Smooth muscle cell (in vitro differentiated cells): ENCODE results near the gene APP. TPM values are rescaled to one million over a fixed set of nuclear protein-coding genes. Genes with fewer than 3 reads are reported as not detected.

Source experiments
- DNase-seq: peaks from one replicate; lab custom pipeline; 2025; ENCODE audit not compliant: unreplicated experiment; lab: John Stamatoyannopoulos, UW
- H2AFZ ChIP-seq: fragments of 200-600 bp; sonication (generic); 2 replicates; pipeline ENCODE4 v1.6.0; 2016; ENCODE audit warnings: antibody characterized with exemption, low read depth, mild to moderate bottlenecking
- H3F3A ChIP-seq: fragments of 200-600 bp; sonication (generic); 2 replicates; pipeline ENCODE4 v1.6.0; 2017; ENCODE audit warnings: antibody characterized with exemption, low read depth
- H3K27ac ChIP-seq: fragments of 200-600 bp; sonication (generic); 2 replicates; pipeline ENCODE4 v1.5.1; 2016; ENCODE audit warnings: low read depth, mild to moderate bottlenecking
- H3K27me3 ChIP-seq: fragments of 200-600 bp; sonication (generic); 2 replicates; pipeline ENCODE4 v1.6.1; 2016; ENCODE audit warnings: low read depth, mild to moderate bottlenecking
- H3K36me3 ChIP-seq: fragments of 200-600 bp; sonication (generic); 2 replicates; pipeline ENCODE4 v1.5.1; 2016; ENCODE audit warnings: low read depth
- H3K4me1 ChIP-seq: fragments of 200-600 bp; sonication (generic); 2 replicates; pipeline ENCODE4 v1.5.1; 2016; ENCODE audit warnings: low read depth
- H3K4me2 ChIP-seq: fragments of 200-600 bp; sonication (generic); 2 replicates; pipeline ENCODE4 v1.6.0; 2016; ENCODE audit warnings: mild to moderate bottlenecking
- H3K4me3 ChIP-seq: fragments of 200-600 bp; sonication (generic); 2 replicates; pipeline ENCODE4 v1.5.1; 2016; ENCODE audit warnings: mild to moderate bottlenecking
- H3K79me2 ChIP-seq: fragments of 200-600 bp; sonication (generic); 2 replicates; pipeline ENCODE4 v1.6.0; 2016; ENCODE audit warnings: low read depth, mild to moderate bottlenecking
- H3K9ac ChIP-seq: fragments of 200-600 bp; sonication (generic); 2 replicates; pipeline ENCODE4 v1.6.0; 2016; ENCODE audit warnings: low read depth
- H3K9me3 ChIP-seq: fragments of 200-600 bp; sonication (generic); replicated peaks from 2 replicates; pipeline ENCODE4 v1.5.1; 2016; ENCODE audit warnings: low read depth
- H4K20me1 ChIP-seq: fragments of 200-600 bp; sonication (generic); 2 replicates; pipeline ENCODE4 v1.6.0; 2016; ENCODE audit warnings: low read depth
- WGBS: methylation state at CpG from one replicate; pipeline ENCODE4 v1.1.7; 2016; ENCODE audit warnings: low lambda C conversion rate; 5-methylcytosine and 5-hydroxymethylcytosine counted together
- polyA plus RNA-seq: library from polyadenylated mRNA; unstranded; fragments of >200 nt; fragmentation: Nextera tagmentation; extraction: Ambion mirVana; gene quantifications from 2 replicates; pipeline ENCODE4 v1.2.1, GENCODE V29; 2016
- total RNA-seq: library from RNA; depleted of rRNA; stranded (reverse); fragments of >200 nt; gene quantifications from 2 replicates; pipeline ENCODE4 v1.2.3, GENCODE V29; 2014
- TF ChIP-seq, protein P1 (sequence below): fragments of 200-600 bp; sonication (generic); IDR thresholded peaks from 2 replicates; pipeline ENCODE4 v1.5.1; 2017; ENCODE audit warnings: borderline replicate concordance, mild to moderate bottlenecking, antibody characterized with exemption; ENCODE audit not compliant: insufficient read depth, poor library complexity, severe bottlenecking

Gene APP
- total and polyA plus RNA-seq, 2 experiments from 2014 or later: 65.3 to 459 TPM

DNA sequence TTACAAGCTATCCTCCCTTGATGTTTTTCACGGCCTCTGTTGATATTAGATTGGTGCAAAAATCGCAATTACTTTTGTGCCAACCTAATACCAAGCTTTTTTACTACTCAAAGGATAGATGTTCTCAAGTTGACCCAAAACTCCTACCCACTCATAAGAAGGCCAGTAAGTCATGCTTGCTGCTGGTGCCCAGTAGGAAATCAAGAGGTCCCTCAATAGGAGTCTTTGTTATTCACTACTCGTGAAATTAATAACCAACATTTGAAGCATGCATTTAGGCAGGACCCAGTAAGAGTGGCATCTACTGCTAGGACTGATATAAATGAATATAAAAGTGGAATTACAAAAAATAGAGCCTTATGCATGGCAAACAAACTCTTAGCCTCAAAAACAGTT is 52.6 kb downstream of the APP start:
- no peaks in the 10 kb centered on the region for H3K27me3 ChIP-seq
- no peaks in the 10 kb centered on the region for H3K9me3 ChIP-seq
- H3K79me2 ChIP-seq: peaks cover 88% of the 10 kb centered on the region
- TF ChIP-seq, protein P1, sequence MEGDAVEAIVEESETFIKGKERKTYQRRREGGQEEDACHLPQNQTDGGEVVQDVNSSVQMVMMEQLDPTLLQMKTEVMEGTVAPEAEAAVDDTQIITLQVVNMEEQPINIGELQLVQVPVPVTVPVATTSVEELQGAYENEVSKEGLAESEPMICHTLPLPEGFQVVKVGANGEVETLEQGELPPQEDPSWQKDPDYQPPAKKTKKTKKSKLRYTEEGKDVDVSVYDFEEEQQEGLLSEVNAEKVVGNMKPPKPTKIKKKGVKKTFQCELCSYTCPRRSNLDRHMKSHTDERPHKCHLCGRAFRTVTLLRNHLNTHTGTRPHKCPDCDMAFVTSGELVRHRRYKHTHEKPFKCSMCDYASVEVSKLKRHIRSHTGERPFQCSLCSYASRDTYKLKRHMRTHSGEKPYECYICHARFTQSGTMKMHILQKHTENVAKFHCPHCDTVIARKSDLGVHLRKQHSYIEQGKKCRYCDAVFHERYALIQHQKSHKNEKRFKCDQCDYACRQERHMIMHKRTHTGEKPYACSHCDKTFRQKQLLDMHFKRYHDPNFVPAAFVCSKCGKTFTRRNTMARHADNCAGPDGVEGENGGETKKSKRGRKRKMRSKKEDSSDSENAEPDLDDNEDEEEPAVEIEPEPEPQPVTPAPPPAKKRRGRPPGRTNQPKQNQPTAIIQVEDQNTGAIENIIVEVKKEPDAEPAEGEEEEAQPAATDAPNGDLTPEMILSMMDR: no peak
- H3F3A ChIP-seq: peaks cover 20% of the 10 kb centered on the region
- no peaks in the 10 kb centered on the region for H3K36me3 ChIP-seq
- H3K4me3 ChIP-seq: no peak overlapping the region
- peaks cover 29% of the 10 kb centered on the region for H3K4me1 ChIP-seq
- no peak for DNase-seq
- peak overlapping the region; percentile 55 for H3K4me2 ChIP-seq
- peaks cover 94% of the 10 kb centered on the region for H4K20me1 ChIP-seq
- no peak overlapping the region for H3K9ac ChIP-seq
- H2AFZ ChIP-seq: no peak overlapping the region
- H3K27ac ChIP-seq: peak overlapping the region; percentile 72
- WGBS: 88% methylated on average over 3 of the region's 3 CpGs

DNA sequence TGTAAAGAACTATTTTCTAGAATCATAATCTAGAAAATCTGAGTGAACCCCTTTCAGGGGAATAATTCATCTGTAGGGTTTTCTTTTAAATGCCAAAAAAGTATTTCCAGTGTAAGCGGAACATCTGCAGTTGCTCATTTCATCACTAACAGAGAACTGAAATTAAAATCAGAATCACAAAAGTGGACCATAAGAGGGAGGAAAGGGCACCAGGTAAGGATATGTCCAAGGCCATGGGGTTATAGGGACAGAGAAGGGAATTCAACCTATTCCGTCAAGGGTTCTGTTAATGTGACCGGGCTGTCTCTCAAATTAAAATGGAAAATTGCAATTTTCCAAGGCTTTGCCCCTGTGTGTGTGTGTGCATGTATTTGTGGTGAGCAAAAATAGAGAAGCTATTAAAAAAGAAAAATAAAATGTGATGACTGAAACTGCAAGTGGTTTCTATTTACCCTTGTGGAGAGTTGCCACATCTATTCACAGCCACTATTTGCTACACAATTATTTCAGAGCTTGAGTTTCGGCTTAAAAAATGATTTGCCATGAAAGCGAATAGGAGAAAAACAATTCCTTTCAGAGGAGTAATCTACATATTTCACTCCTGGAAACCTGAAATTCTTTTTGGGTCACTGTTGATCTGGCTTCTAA is 53.1 kb downstream of the APP start:
- H4K20me1 ChIP-seq: peaks cover 95% of the 10 kb centered on the region
- H3K36me3 ChIP-seq: no peaks in the 10 kb centered on the region
- no peak overlapping the region for H3K4me3 ChIP-seq
- H3K9ac ChIP-seq: no peak overlapping the region
- H2AFZ ChIP-seq: no peak overlapping the region
- H3K27ac ChIP-seq: peak overlapping the region; percentile 72
- no peaks in the 10 kb centered on the region for H3K27me3 ChIP-seq
- DNase-seq: no peak
- peaks cover 88% of the 10 kb centered on the region for H3K79me2 ChIP-seq
- H3K4me2 ChIP-seq: no peak overlapping the region
- 98% methylated on average over 5 of the region's 5 CpGs for WGBS
- H3F3A ChIP-seq: peaks cover 22% of the 10 kb centered on the region
- H3K4me1 ChIP-seq: peaks cover 24% of the 10 kb centered on the region
- no peaks in the 10 kb centered on the region for H3K9me3 ChIP-seq
- TF ChIP-seq, protein P1: no peak

DNA sequence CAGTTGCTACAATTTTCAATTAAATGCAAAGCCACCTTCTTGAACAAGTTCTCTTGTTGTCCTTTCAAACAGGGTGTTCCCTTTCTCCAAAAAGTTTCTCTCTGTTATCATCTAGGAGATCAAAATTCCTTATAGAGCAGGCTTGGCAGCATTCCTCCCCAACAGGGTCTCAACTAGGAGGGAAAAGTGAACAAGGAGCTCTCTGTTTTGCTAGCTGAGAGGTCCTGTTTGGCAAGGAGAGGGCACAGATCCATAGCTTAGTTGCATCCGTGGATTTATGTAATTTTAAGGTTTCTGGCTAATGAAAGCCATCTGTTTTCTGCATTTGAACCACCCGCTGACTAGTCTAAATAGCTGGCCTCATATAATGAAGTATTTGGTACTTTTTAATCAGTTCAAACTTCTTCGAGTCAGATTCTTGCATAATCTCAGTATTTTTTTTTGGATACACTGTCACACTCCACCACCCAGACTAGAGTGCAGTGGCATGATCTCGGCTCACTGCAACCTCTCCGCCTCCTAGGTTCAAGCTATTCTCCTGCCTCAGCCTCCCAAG is 54.0 kb downstream of the APP start:
- peak overlapping the region; percentile 72 for H3K27ac ChIP-seq
- TF ChIP-seq, protein P1: no peak
- no peak overlapping the region for H3K4me3 ChIP-seq
- peaks cover 23% of the 10 kb centered on the region for H3K4me1 ChIP-seq
- no peaks in the 10 kb centered on the region for H3K36me3 ChIP-seq
- no peaks in the 10 kb centered on the region for H3K27me3 ChIP-seq
- H2AFZ ChIP-seq: no peak overlapping the region
- peaks cover 88% of the 10 kb centered on the region for H3K79me2 ChIP-seq
- H3K4me2 ChIP-seq: peak overlapping the region; percentile 72
- H3F3A ChIP-seq: peaks cover 22% of the 10 kb centered on the region
- 19% methylated on average over 5 of the region's 5 CpGs for WGBS
- H3K9ac ChIP-seq: peak overlapping the region; percentile 29
- no peaks in the 10 kb centered on the region for H3K9me3 ChIP-seq
- no peak for DNase-seq
- H4K20me1 ChIP-seq: peaks cover 97% of the 10 kb centered on the region

DNA sequence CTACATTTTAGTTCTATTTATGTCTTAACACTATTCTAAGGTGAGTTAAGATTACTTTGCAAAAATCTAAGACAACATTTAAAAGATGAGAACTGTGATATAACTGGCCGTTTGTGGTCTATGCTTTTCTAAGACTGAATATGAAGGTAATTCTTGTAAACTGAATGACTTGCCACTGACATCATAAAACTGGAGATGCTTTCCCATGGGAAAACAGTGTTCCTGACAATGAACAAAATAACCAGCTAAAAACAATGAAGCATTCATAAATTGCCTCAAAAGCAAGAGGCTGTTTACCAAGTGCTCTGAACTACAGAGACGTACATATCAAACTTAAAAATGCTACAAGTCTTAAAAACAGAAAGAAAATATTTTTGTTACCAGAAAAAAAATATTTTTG is 54.7 kb downstream of the APP start:
- Histone ChIP-seq H3F3A (peaks cover 22% of the 10 kb centered on the region), H3K27me3 (no peaks in the 10 kb centered on the region), H3K9me3 (no peaks in the 10 kb centered on the region), H3K79me2 (peaks cover 88% of the 10 kb centered on the region), H3K9ac (peak overlapping the region; percentile 29), H3K27ac (peak overlapping the region; percentile 72), H4K20me1 (peaks cover 94% of the 10 kb centered on the region), H2AFZ (no peak overlapping the region), H3K4me1 (peaks cover 23% of the 10 kb centered on the region), H3K4me3 (no peak overlapping the region), H3K36me3 (no peaks in the 10 kb centered on the region), H3K4me2 (peak overlapping the region; percentile 72)
- 10% methylated on average over 2 of the region's 2 CpGs for WGBS
- DNase-seq: no peak
- TF ChIP-seq, protein P1: no peak
